Omental fat pad (tissue), 4 donors: ENCODE results near the gene RPGRIP1L. TPM values are rescaled to one million over a fixed set of nuclear protein-coding genes. Genes with fewer than 3 reads are reported as not detected.

Experiments
- ATAC-seq: fragments of 150-250 bp; one replicate; pipeline ENCODE4 v1.9.1; 2016; ENCODE audit warnings: mild to moderate bottlenecking, moderate library complexity; ENCODE audit not compliant: low FRiP score
- DNase-seq: peaks from one replicate; pipeline ENCODE4 v3.0.0-alpha.2; 2019; ENCODE audit warnings: low spot score
- total RNA-seq, 4 donors: library from RNA; depleted of rRNA; stranded (reverse); fragments of >200 nt; gene quantifications; one replicate each; pipeline ENCODE4 v1.1.0, GENCODE V29; 2016
- TF ChIP-seq, protein P1 (sequence below), 3 donors: fragments of 450-650 bp; IDR thresholded peaks; one replicate each; pipeline ENCODE4 v1.5.1; 2016 to 2017; ENCODE audit warnings: antibody characterized with exemption in 3 of 3, mild to moderate bottlenecking in 3 of 3, moderate library complexity in 2 of 3

The RPGRIP1L gene
- total RNA-seq, 4 donors from 2014 or later: 3.2 to 5.0 (median 4.1) TPM

DNA sequence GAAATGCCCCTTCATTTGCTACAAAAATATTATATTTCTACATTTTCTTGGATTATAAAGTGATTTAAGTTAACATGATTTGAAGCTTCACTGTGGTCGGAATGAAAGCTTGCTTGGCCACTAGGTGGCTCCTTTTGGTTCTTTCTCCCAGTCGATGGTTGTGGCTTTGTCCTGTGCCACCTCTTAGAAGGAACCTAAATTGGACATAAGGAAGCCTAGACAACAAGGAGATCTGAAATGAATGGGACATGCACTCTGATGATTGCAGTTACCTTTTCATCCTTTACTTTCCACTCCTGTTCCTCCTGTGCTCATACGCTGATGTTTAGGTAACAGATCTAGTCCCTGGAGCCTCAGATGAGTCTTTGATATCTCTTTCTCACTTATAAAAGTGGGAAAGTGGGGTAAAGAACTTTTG lies 39.5 kb upstream of the RPGRIP1L start:
- DNase-seq: no peak
- TF ChIP-seq, protein P1, sequence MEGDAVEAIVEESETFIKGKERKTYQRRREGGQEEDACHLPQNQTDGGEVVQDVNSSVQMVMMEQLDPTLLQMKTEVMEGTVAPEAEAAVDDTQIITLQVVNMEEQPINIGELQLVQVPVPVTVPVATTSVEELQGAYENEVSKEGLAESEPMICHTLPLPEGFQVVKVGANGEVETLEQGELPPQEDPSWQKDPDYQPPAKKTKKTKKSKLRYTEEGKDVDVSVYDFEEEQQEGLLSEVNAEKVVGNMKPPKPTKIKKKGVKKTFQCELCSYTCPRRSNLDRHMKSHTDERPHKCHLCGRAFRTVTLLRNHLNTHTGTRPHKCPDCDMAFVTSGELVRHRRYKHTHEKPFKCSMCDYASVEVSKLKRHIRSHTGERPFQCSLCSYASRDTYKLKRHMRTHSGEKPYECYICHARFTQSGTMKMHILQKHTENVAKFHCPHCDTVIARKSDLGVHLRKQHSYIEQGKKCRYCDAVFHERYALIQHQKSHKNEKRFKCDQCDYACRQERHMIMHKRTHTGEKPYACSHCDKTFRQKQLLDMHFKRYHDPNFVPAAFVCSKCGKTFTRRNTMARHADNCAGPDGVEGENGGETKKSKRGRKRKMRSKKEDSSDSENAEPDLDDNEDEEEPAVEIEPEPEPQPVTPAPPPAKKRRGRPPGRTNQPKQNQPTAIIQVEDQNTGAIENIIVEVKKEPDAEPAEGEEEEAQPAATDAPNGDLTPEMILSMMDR (IDR thresholded peaks at IDR 0.05): no peak
- ATAC-seq: no peak

DNA sequence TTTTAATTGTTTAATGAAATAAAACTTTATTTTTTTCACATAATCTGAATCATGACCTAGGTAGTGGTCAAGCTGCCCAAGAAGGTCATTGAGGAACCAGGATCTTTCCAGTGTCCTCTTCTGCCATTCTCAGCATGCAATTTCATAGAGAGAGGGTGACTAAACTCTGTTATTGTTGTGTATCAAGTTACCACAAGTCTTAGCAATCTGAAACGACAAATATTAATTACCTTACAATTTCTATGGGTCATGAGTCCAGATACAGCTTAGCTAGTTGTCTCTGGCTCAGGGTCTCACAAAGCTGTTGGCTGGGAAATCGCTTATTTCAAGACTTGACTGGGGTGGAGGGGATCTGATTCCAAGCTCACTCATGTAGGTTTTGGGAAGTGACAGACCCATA lies 37.9 kb upstream of the RPGRIP1L start:
- TF ChIP-seq, protein P1 (IDR thresholded peaks at IDR 0.05): no peak
- DNase-seq (no peak), ATAC-seq (no peak)

DNA sequence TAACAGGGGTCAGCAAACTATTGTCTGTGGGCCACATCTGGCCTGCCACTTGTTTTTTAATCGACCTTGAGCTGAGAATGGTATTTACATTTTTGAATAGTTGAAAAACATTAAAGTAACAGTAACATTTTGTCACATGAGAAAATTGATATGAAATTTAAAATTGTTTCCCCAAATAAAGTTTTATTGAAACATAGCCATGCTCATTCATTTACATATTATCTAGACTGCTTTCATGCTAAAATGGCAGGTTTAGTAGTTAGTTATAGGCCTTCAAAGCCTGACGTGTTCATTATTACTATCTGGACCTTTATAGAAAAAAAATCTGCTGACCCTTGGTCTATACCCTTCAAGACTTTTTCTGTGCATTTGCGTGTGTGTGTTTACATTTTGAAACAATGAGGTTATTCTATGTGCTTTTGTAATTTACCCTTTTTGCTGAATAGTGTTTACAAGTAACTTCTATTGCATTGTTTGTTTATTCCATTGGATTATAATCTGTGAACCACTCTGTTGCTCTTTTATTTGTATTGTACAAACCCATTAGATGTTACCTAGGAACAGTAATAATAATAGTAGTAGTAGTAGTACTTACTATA lies 37.4 kb upstream of the RPGRIP1L start:
- TF ChIP-seq, protein P1 (IDR thresholded peaks at IDR 0.05): no peak
- no peak for ATAC-seq
- DNase-seq: no peak

DNA sequence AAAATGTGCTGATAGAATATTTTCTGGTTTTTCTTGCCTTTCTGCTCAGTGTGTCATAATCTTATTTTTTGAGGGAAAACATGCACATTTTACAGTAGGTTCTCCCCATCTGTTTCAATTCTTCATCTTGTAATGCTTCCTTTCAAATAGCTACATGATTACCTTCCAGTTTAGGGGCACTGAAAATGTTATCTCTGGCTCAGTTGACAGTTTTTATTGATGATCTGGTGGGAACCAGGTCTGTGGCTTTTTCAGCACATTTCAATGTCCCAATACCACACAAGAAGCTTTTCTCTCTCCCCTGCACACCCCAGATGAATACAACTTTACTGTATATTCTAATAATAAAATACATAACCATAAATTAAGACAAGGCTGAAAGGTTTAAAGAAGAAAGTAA lies 36.8 kb upstream of the RPGRIP1L start:
- DNase-seq: no peak
- no peak for ATAC-seq
- TF ChIP-seq, protein P1 (IDR thresholded peaks at IDR 0.05): no peak

DNA sequence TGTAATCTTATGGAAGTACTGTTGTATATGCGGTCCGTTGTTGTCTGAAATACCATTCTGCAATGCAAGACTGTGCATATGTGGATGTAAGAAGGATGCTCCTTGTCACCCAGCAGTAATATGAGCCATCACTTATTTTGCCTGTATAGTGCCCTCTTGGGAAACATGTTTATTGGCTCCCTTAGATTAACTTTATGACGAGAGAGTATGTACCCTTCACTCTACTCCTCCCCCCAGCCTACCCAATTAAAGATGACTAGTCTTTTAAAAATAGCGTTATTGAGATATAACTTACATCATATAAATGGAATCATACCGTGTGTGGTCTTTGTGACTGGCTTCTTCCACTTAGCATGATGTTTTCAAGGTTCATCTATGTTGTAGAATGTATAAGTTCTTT lies 33.9 kb upstream of the RPGRIP1L start:
- no peak for DNase-seq
- no peak for ATAC-seq
- TF ChIP-seq, protein P1 (IDR thresholded peaks at IDR 0.05): no peak

DNA sequence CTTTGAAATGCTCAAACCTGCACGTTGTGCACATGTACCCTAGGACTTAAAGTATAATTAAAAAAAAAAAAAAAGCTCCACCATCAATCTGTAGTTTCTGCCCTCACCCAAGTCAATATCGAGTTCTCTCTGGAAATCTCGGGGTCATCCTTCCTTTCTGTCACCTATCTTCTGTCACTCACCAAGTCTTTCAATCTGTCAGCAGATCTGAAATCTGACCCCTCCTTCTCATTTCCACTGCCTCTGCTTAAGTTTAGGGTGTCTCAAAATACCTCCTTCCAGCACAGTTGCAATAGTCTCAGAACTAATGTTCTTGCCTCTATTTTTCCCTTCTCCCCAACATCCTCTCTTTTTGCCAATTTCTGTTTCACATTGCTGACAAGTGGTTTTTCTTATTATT lies 32.6 kb upstream of the RPGRIP1L start:
- ATAC-seq: no peak
- TF ChIP-seq, protein P1 (IDR thresholded peaks at IDR 0.05): no peak
- DNase-seq: no peak

DNA sequence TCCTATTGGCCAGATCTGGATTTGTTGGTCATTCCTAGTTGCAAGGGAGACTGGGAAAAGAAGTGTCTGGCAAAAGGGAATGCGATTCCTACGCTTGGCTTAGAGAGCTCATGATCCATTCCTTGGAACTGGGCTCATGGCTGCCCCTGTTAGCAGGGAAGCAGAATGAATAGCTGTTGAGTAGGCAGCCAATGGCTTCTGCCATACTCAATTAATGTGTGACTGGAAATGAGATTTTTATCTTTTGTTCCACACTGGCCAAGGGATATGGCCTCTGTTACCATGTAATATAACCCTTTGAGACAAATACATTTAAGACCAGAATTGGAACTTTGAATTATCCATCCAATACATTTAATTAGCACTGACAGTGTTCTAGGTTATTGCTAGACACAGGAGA lies 31.2 kb upstream of the RPGRIP1L start:
- no peak for ATAC-seq
- no peak for DNase-seq
- TF ChIP-seq, protein P1 (IDR thresholded peaks at IDR 0.05): no peak
